Medulla oblongata (tissue), 1 donor: ENCODE results near the gene ADAM10.

Source experiments
- DNase-seq: peaks from one replicate; pipeline ENCODE4 v3.0.0-alpha.2; 2015; ENCODE audit errors: extremely low spot score

Gene ADAM10

GRCh38 chr15:58715266-58715917 lies 34.1 kb downstream of the ADAM10 start:
- no peak for DNase-seq

- no peak for DNase-seq
Measured at GRCh38 chr15:58710701-58711100, 38.8 kb downstream of the ADAM10 start.

- no peak for DNase-seq
Measured at GRCh38 chr15:58707397-58707796, 42.1 kb downstream of the ADAM10 start.

- no peak for DNase-seq
Measured at GRCh38 chr15:58705105-58705504, 44.4 kb downstream of the ADAM10 start.

DNA sequence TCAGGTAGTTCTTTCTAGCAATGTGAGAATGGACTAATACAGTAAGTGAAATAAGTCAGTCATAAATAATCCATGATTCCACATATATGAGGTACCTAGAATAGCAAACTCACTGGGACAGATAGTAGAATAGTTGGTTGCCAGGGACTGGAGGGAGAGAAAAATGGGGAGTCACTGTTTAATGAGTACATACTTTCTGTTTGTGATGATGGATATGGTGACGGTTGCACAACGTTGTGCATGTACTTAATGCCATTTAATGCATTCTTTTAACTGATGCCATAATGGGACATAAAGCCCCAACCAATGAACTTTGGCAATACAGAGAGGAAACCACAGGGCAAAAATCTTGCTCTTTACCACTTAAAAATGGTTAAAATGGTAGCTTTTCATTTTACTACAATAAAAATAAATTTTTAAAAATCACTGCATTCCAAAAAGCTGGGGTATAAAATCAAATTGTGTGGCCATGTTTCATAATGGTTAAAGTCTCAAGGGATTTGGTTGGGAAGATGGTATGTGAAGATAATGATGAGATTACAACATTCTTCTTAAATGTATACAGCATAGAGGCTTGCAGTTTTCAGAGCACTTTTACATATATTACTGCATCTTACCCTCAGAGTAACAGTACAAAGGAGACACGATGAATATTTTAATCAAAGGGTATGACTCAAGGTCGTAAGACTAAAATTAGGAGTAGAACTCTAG lies 45.2 kb downstream of the ADAM10 start:
- no peak for DNase-seq

- DNase-seq: no peak
Measured at GRCh38 chr15:58703610-58704009, 45.9 kb downstream of the ADAM10 start.

GRCh38 chr15:58702233-58702632 lies 47.3 kb downstream of the ADAM10 start:
- no peak for DNase-seq

- no peak for DNase-seq
Measured at GRCh38 chr15:58701376-58701775, 48.1 kb downstream of the ADAM10 start.

DNA sequence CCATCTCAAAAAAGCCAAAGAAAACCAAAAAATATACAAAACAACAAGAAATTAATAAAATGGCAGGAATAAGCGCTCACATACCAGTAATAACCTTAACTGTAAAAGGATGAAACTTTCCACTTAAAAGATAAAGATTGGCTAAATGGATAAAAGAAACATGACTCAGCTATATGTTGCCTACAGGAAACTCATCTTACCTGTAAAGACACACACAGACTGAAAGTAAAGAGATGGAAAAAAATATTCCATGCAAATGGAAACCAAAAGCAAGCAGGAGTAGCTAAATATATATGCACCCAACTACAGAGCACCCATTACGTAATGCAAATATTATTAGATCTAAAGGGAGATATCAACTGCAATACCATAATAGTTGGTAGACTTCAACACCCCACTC lies 49.7 kb downstream of the ADAM10 start:
- no peak for DNase-seq

DNA sequence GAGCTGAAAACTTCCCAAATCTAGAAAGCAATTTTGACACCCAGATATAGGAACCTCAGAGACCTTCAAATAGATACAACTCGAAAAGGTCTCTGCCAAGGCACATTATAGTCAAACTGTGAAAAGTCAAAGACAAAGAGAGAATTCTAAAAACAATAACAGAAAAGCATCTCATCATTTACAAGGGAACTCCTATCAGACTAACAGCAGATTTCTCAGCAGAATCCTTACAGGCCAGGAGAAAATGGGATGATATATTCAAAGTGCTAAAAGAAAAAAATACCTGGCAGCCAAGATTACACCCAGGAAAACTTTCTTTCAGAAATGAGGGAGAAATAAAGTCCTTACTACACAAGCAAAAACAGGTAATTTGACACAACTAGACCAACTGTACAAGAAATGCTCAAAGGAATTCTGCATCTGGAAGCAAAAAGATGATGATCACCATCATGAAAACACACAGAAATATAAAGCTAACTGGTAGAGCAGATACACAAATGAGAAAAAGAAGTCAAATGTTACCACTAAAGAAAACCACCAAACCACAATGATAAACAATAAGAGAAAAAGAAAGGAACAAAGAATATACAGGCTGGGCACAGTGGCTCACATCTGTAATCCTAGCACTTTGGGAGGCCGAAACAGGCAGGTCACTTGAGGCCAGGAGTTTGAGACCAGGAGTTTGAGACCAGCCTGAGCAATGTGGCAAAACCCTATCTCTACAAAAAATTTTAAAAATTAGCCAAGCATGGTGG lies 50.4 kb downstream of the ADAM10 start:
- no peak for DNase-seq

DNA sequence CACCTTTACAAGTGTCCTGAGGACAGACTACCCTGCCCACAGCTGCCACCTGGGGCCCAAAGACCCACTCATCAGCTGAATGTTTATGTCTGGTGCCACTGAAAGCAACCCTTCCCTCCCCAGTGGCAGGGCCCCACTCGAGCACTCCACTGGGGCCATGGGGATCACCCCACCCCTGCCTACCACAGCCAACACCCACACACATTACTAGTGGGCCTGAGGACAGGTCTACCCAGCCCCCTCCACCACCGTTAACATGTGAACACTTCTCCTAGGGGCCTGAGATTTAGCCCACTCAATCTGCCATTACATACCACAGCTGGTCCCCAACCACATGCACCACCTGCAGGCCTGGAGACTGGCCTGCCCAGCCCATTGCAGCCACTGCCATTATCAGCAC lies 52.3 kb downstream of the ADAM10 start:
- DNase-seq: no peak

DNA sequence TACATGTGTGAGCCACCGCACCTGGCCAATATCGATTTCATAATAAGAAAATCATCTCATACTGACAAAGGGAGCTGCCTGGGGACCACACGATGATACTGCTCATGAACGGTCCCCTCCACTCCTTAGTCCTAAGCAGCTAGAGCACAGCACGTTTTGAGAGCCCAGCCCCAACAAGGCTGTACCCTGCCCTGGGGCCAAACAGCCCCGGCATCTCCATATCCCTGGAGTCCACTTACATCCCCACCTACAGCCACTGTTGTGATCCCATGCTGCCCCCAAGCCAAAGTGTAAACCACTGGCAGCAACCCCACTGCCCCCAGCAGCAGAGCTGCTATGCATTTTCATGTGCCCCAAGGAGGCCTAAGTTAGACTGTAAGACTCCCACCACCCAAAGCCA lies 52.8 kb downstream of the ADAM10 start:
- DNase-seq: no peak

- DNase-seq: no peak
Measured at GRCh38 chr15:58694641-58695398, 54.7 kb downstream of the ADAM10 start.

DNA sequence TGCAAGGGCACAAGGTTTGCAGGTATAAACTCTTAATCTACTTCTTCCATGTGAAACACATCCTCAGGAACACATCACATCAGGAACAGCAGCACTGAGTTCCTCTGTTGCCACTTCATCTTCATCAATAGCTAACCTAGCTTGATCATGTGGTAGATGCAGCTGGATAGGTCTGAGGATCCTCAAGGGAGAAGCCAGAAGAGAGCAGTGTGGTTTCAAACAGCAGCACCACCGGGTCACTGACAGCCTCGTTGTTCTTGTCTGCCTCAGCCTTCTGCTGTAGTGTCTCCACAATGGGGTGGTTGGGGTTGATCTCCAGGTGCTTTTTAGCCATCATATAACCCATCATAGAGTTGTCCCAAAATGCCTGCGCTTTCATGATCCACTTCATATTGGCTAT lies 58.8 kb downstream of the ADAM10 start:
- DNase-seq: no peak

- DNase-seq: no peak
Measured at GRCh38 chr15:58689646-58690045, 59.9 kb downstream of the ADAM10 start.

- DNase-seq: no peak
Measured at GRCh38 chr15:58686286-58686685, 63.2 kb downstream of the ADAM10 start.

GRCh38 chr15:58684751-58685150 lies 64.8 kb downstream of the ADAM10 start:
- DNase-seq: no peak

DNA sequence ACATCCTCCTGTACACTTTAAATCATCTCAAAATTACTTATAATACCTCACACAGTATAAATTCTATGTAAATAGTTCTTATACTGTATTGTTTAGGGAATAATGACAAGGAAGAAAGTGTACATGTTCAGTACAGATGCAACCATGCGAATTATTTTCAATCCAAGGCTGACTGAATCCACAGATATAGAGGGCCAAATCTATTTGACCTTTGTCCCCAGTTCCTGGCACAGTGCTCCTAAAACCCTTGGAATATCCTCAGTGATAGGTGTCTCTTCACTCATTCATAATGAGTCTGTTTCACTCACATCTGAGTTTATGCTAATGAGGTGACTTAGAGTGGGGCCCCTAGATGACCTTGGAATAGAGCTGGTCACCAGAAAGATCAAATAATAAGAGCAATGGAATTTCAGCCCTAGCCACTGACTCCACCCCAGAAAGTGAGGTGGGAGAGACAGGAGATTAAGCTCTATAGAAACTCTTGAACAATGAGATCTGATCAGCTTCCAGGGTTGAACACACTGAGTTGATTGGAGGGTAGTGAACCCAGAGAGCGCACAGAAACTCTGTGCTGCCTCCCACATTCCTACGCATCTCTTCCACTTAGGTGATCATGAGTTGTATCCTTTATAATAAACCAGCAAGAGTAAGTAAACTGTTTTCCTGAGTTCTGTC lies 65.3 kb downstream of the ADAM10 start:
- no peak for DNase-seq

DNA sequence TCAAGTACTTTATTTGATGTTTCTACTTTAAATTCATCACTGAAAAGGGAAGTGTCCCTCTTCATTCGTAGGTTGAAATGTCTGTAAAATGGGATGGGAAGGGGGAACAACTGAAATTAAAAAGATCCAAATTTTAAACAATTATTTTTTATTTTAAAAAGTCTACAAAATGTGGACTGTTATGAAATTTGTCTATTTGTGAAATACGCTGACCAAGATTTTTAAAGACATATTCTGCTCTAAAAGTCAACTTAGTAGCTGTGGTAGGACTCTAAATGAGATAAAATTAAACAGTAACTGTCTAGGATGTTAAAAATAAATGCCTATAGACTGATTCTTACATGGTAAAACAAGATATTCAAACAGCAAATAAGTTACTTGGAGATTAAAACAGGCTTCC lies 67.3 kb downstream of the ADAM10 start:
- DNase-seq: no peak

- no peak for DNase-seq
Measured at GRCh38 chr15:58678683-58679082, 70.8 kb downstream of the ADAM10 start.

DNA sequence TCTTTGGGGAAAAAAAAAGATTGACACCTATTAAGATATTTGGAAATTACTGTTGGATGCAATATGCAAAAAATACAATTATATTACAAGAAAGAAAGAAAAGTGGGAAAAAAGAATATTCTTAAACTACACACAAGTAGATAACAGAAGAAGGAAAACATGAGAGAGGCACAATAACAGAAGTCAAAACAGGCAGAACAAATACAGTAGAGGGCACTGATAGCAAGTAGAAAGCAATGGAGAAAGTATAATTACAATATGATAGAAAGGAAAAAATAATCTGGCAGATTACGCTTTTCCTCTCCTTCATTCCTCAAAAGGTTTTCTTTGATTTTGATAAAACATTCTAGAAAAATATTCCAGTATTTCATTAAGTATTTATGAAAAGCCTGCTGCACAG lies 72.1 kb downstream of the ADAM10 start:
- DNase-seq: peak; percentile 54

DNA sequence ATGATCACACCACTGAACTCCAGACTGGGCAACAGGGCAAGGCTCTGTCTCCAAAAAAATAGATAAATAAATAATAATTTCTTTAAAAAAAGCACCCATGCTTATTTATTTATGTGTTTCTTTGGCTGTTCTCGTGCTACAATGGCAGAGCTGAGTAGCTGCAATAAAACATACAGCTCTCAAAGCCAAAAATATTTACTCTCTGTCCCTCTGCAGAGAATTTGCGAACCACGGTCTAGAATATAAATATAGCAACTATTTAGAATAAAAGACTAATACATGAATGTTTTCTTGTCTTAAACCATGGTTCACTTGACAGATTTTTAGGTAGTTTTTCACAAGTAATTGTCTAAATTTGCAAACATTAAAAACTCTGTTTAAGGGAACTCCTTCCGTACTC lies 72.7 kb downstream of the ADAM10 start:
- no peak for DNase-seq
